NCI-H82 treated with DMSO at 0.1 percent for 48 hours (cell line): ENCODE data around the gene PARP16.

Experiments used
- DNase-seq: peaks from one replicate; lab custom pipeline; 2025; ENCODE audit not compliant: unreplicated experiment; lab: John Stamatoyannopoulos, UW

Gene PARP16

GRCh38 chr15:65278480-65278879, 8.2 kb downstream of the PARP16 start:
- no peak for DNase-seq

- no peak for DNase-seq
Measured at GRCh38 chr15:65277015-65277414, 9.7 kb downstream of the PARP16 start.

- no peak for DNase-seq
Measured at GRCh38 chr15:65275728-65276126, 11.0 kb downstream of the PARP16 start.

- no peak for DNase-seq
Measured at GRCh38 chr15:65275104-65275727, 11.5 kb downstream of the PARP16 start.

GRCh38 chr15:65270811-65271545, 15.7 kb downstream of the PARP16 start:
- peak; percentile 43 for DNase-seq

- DNase-seq = no peak
Measured at GRCh38 chr15:65268411-65268810, 18.3 kb downstream of the PARP16 start.

- no peak for DNase-seq
Measured at GRCh38 chr15:65266469-65266868, 20.2 kb downstream of the PARP16 start.

GRCh38 chr15:65264863-65265430, 21.7 kb downstream of the PARP16 start:
- no peak for DNase-seq

GRCh38 chr15:65263313-65263712, 23.4 kb downstream of the PARP16 start:
- no peak for DNase-seq

GRCh38 chr15:65260968-65261367, 25.7 kb downstream of the PARP16 start:
- no peak for DNase-seq

GRCh38 chr15:65259367-65259797, 27.3 kb downstream of the PARP16 start:
- no peak for DNase-seq

GRCh38 chr15:65258375-65259262, 28.1 kb downstream of the PARP16 start:
- no peak for DNase-seq

GRCh38 chr15:65255486-65256140, 31.1 kb downstream of the PARP16 start:
- DNase-seq = no peak

- no peak for DNase-seq
Measured at GRCh38 chr15:65254758-65255157, 31.9 kb downstream of the PARP16 start.

GRCh38 chr15:65254356-65254755, 32.3 kb downstream of the PARP16 start:
- DNase-seq = no peak

- DNase-seq = no peak
Measured at GRCh38 chr15:65249641-65250040, 37.0 kb downstream of the PARP16 start.

- no peak for DNase-seq
Measured at GRCh38 chr15:65248511-65249255, 38.0 kb downstream of the PARP16 start.

- DNase-seq = no peak
Measured at GRCh38 chr15:65246939-65247338, 39.7 kb downstream of the PARP16 start.

- DNase-seq = no peak
Measured at GRCh38 chr15:65246026-65246714, 40.5 kb downstream of the PARP16 start.
